H9 (cell line): Measurements from ENCODE around the gene KCTD16. TPM values are rescaled to one million over a fixed set of nuclear protein-coding genes. Genes with fewer than 3 reads are reported as not detected.

Source experiments
- DNase-seq: peaks from one replicate; pipeline ENCODE4 v3.0.0-alpha.2; 2017
- H2AFZ ChIP-seq: one replicate; pipeline ENCODE4 v1.6.1; 2013; ENCODE audit warnings: mild to moderate bottlenecking, low read length, control low read depth, moderate library complexity
- H2AK5ac ChIP-seq: 2 replicates; pipeline ENCODE4 v1.6.1; 2013; ENCODE audit warnings: low read length, control low read depth, mixed read lengths; ENCODE audit not compliant: insufficient read length
- H2BK120ac ChIP-seq: one replicate; pipeline ENCODE4 v1.6.1; 2013; ENCODE audit warnings: low read depth, mild to moderate bottlenecking, low read length, control low read depth, inconsistent platforms; ENCODE audit not compliant: poor library complexity, severe bottlenecking
- H2BK12ac ChIP-seq: 2 replicates; pipeline ENCODE4 v1.6.1; 2013; ENCODE audit warnings: low read length, control low read depth, mixed read lengths, low read depth; ENCODE audit not compliant: insufficient read length
- H2BK15ac ChIP-seq: 2 replicates; pipeline ENCODE4 v1.6.1; 2013; ENCODE audit warnings: low read depth, low read length, control low read depth
- H2BK20ac ChIP-seq: one replicate; pipeline ENCODE4 v1.6.1; 2013; ENCODE audit warnings: low read depth, mild to moderate bottlenecking, low read length, control low read depth, inconsistent platforms; ENCODE audit not compliant: poor library complexity, severe bottlenecking
- H2BK5ac ChIP-seq: 2 replicates; pipeline ENCODE4 v1.6.1; 2013; ENCODE audit warnings: low read length, control low read depth, mixed read lengths; ENCODE audit not compliant: insufficient read length
- H3K14ac ChIP-seq: 2 replicates; pipeline ENCODE4 v1.6.1; 2013; ENCODE audit warnings: low read length, control low read depth; ENCODE audit not compliant: insufficient read depth
- H3K18ac ChIP-seq: 2 replicates; pipeline ENCODE4 v1.6.1; 2013; ENCODE audit warnings: low read depth, mild to moderate bottlenecking, mixed read lengths, low read length, control low read depth; ENCODE audit not compliant: insufficient read length
- H3K23ac ChIP-seq: 2 replicates; pipeline ENCODE4 v1.6.1; 2013; ENCODE audit warnings: low read length, control low read depth, mixed read lengths, low read depth; ENCODE audit not compliant: insufficient read length
- H3K23me2 ChIP-seq: 2 replicates; pipeline ENCODE4 v1.6.1; 2013; ENCODE audit warnings: low read depth, mild to moderate bottlenecking, mixed read lengths, low read length, control low read depth; ENCODE audit not compliant: insufficient read length, poor library complexity, severe bottlenecking
- H3K27ac ChIP-seq: 2 replicates; pipeline ENCODE4 v1.5.1; 2013; ENCODE audit warnings: low read length, control low read depth, mixed read lengths, low read depth; ENCODE audit not compliant: insufficient read length
- H3K27me3 ChIP-seq: 2 replicates; pipeline ENCODE4 v1.6.1; 2013; ENCODE audit warnings: low read length, control low read depth, inconsistent platforms; ENCODE audit not compliant: insufficient read depth
- H3K4ac ChIP-seq: 2 replicates; pipeline ENCODE4 v1.6.1; 2013; ENCODE audit warnings: low read depth, mild to moderate bottlenecking, control low read depth, inconsistent platforms, low read length, moderate library complexity
- H3K4me1 ChIP-seq: 2 replicates; pipeline ENCODE4 v1.6.1; 2013; ENCODE audit warnings: low read length, control low read depth, inconsistent platforms; ENCODE audit not compliant: insufficient read depth
- H3K4me2 ChIP-seq: 2 replicates; pipeline ENCODE4 v1.6.1; 2013; ENCODE audit warnings: low read length, control low read depth, mixed read lengths; ENCODE audit not compliant: insufficient read length, insufficient read depth
- H3K56ac ChIP-seq: 2 replicates; pipeline ENCODE4 v1.6.1; 2013; ENCODE audit warnings: low read depth, mild to moderate bottlenecking, mixed read lengths, low read length, control low read depth; ENCODE audit not compliant: insufficient read length
- H3K79me1 ChIP-seq: 2 replicates; pipeline ENCODE4 v1.6.1; 2013; ENCODE audit warnings: low read depth, mild to moderate bottlenecking, moderate library complexity, low read length, control low read depth, inconsistent platforms; ENCODE audit not compliant: insufficient read depth, poor library complexity, severe bottlenecking
- H3K79me2 ChIP-seq: 2 replicates; pipeline ENCODE4 v1.6.1; 2013; ENCODE audit warnings: low read length, control low read depth, inconsistent platforms; ENCODE audit not compliant: insufficient read depth
- H3K9ac ChIP-seq: 2 replicates; pipeline ENCODE4 v1.6.1; 2013; ENCODE audit warnings: low read length, control low read depth, mixed read lengths; ENCODE audit not compliant: insufficient read length; ENCODE audit errors: extremely low read depth
- H3K9me3 ChIP-seq: one replicate; pipeline ENCODE4 v1.6.1; 2013; ENCODE audit warnings: low read depth, low read length, inconsistent platforms; ENCODE audit not compliant: control insufficient read depth
- H3T11ph ChIP-seq: one replicate; pipeline ENCODE4 v1.6.1; 2013; ENCODE audit warnings: mild to moderate bottlenecking, low read length, control low read depth, inconsistent platforms
- H4K20me1 ChIP-seq: one replicate; pipeline ENCODE4 v1.6.1; 2013; ENCODE audit not compliant: control insufficient read depth, insufficient read length, insufficient read depth
- H4K5ac ChIP-seq: 2 replicates; pipeline ENCODE4 v1.6.1; 2013; ENCODE audit warnings: low read depth, mild to moderate bottlenecking, mixed read lengths, low read length, control low read depth; ENCODE audit not compliant: insufficient read length
- H4K8ac ChIP-seq: replicated peaks from 2 replicates; pipeline ENCODE4 v1.6.1; 2013; ENCODE audit warnings: low read length, control low read depth, mixed read lengths, low read depth; ENCODE audit not compliant: insufficient read length
- H4K91ac ChIP-seq: 2 replicates; pipeline ENCODE4 v1.6.1; 2013; ENCODE audit warnings: low read depth, mild to moderate bottlenecking, moderate library complexity, mixed read lengths, low read length, control low read depth; ENCODE audit not compliant: insufficient read length
- H3K27ac Mint-ChIP-seq, 3 experiments: 2 replicates in 2 of 3; 3 replicates in 1 of 3; pipeline ENCODE4 v1.8.0; 2020 to 2021; ENCODE audit warnings: mixed read lengths in 3 of 3, mild to moderate bottlenecking in 1 of 3, moderate library complexity in 1 of 3
- H3K27me3 Mint-ChIP-seq: 2 replicates; pipeline ENCODE4 v1.8.0; 2021; ENCODE audit warnings: low read depth, mild to moderate bottlenecking, moderate library complexity, mixed read lengths
- H3K36me3 Mint-ChIP-seq, 3 experiments: 2 replicates in 2 of 3; 3 replicates in 1 of 3; pipeline ENCODE4 v1.8.0; 2020 to 2021; ENCODE audit warnings: low read depth in 3 of 3, mixed read lengths in 3 of 3; ENCODE audit not compliant: insufficient read depth in 1 of 3
- H3K4me1 Mint-ChIP-seq, 2 experiments: 2 replicates each; pipeline ENCODE4 v1.8.0; 2020; ENCODE audit warnings: mixed read lengths in 2 of 2
- H3K4me3 Mint-ChIP-seq, 2 experiments: 2 replicates in 1 of 2; 3 replicates in 1 of 2; pipeline ENCODE4 v1.8.0; 2020 to 2021; ENCODE audit warnings: mild to moderate bottlenecking in 2 of 2, mixed read lengths in 2 of 2, moderate library complexity in 1 of 2
- H3K9me3 Mint-ChIP-seq, 2 experiments: 2 replicates in 1 of 2; 3 replicates in 1 of 2; pipeline ENCODE4 v1.8.0; 2020; ENCODE audit warnings: mild to moderate bottlenecking in 2 of 2, mixed read lengths in 2 of 2, moderate library complexity in 1 of 2
- CTCF ChIP-seq: fragments of 200-600 bp; sonication (generic); conservative IDR thresholded peaks from 3 replicates; pipeline ENCODE4 v1.8.0; 2021; ENCODE audit warnings: antibody characterized with exemption, mild to moderate bottlenecking
- WGBS: extraction: QIAGEN DNeasy Blood & Tissue Kit; methylation state at CpG from one replicate; pipeline ENCODE4 v1.1.7; 2013; ENCODE audit warnings: missing lambda C conversion rate, low lambda C conversion rate, mixed read lengths; ENCODE audit not compliant: insufficient read length; ENCODE audit errors: extremely low coverage; 5-methylcytosine and 5-hydroxymethylcytosine counted together
- total RNA-seq: library from RNA; stranded (reverse); gene quantifications from 2 replicates; pipeline ENCODE4 v1.2.1, GENCODE V29; 2021

The KCTD16 gene
- total RNA-seq, 1 experiment from 2014 or later: 0.09 TPM

GRCh38 chr5:144133050-144133633, 37.5 kb upstream of the KCTD16 start:
- H3K23me2 ChIP-seq: no peaks in the 10 kb centered on the region
- H2BK120ac ChIP-seq: no peak overlapping the region
- no peaks in the 10 kb centered on the region for H3K9me3 ChIP-seq
- H3K4me2 ChIP-seq: no peak overlapping the region
- H2AK5ac ChIP-seq: no peak overlapping the region
- no peak overlapping the region for H3K56ac ChIP-seq
- H3K36me3 Mint-ChIP-seq: no peaks in the 10 kb centered on the region
- no peak overlapping the region for H2BK5ac ChIP-seq
- H3K79me2 ChIP-seq: no peaks in the 10 kb centered on the region
- H3K27ac ChIP-seq: no peak overlapping the region
- no CpG with 5 or more reads among the region's 4 CpGs for WGBS
- no peaks in the 10 kb centered on the region for H3K4me1 ChIP-seq
- H4K8ac ChIP-seq: no peak overlapping the region
- H3K27ac Mint-ChIP-seq: no peak overlapping the region
- no peaks in the 10 kb centered on the region for H3K4me1 Mint-ChIP-seq
- H3K79me1 ChIP-seq: no peaks in the 10 kb centered on the region
- H3K27me3 ChIP-seq: no peaks in the 10 kb centered on the region
- DNase-seq: no peak
- H3K9me3 Mint-ChIP-seq: no peaks in the 10 kb centered on the region
- no peak overlapping the region for H3K14ac ChIP-seq
- no peak overlapping the region for H2BK12ac ChIP-seq
- no peak overlapping the region for H3K9ac ChIP-seq
- no peak overlapping the region for H3K4me3 Mint-ChIP-seq
- no peak overlapping the region for H2BK15ac ChIP-seq
- H3T11ph ChIP-seq: no peak overlapping the region
- H3K18ac ChIP-seq: no peak overlapping the region
- no peak overlapping the region for H2BK20ac ChIP-seq
- no peak overlapping the region for H4K5ac ChIP-seq
- H4K20me1 ChIP-seq: no peaks in the 10 kb centered on the region
- no peak overlapping the region for H3K23ac ChIP-seq
- no peaks in the 10 kb centered on the region for H3K27me3 Mint-ChIP-seq
- TF ChIP-seq CTCF: no peak
- no peak overlapping the region for H2AFZ ChIP-seq
- H3K4ac ChIP-seq: no peak overlapping the region
- H4K91ac ChIP-seq: no peak overlapping the region
